Sigmoid colon (tissue), 7 donors: ENCODE results near the gene ATP2B2. TPM values are rescaled to one million over a fixed set of nuclear protein-coding genes. Genes with fewer than 3 reads are reported as not detected.

Experiments
- DNase-seq: peaks from one replicate; pipeline ENCODE4 v3.0.0-alpha.2; 2019
- H3K27ac ChIP-seq, 4 donors: fragments of 200-600 bp; sonication (generic); one replicate each; pipeline ENCODE4 v1.5.1; 2016 to 2019; ENCODE audit warnings: mild to moderate bottlenecking in 1 of 4
- H3K27me3 ChIP-seq, 3 donors: fragments of 200-600 bp; sonication (generic); one replicate each; pipeline ENCODE4 v1.5.1; 2019; ENCODE audit warnings: mild to moderate bottlenecking in 1 of 3
- H3K36me3 ChIP-seq, 4 donors: fragments of 200-600 bp; sonication (generic); one replicate each; pipeline ENCODE4 v1.5.1; 2016 to 2019
- H3K4me1 ChIP-seq, 4 donors: fragments of 200-600 bp; sonication (generic); one replicate each; pipeline ENCODE4 v1.5.1; 2017 to 2019
- H3K4me3 ChIP-seq, 4 donors: fragments of 200-600 bp; sonication (generic); one replicate each; pipeline ENCODE4 v1.5.1; 2017 to 2019; ENCODE audit warnings: mild to moderate bottlenecking in 2 of 4, moderate library complexity in 1 of 4
- H3K9me3 ChIP-seq, 4 donors: fragments of 200-600 bp in 3 of 4; sonication (generic) in 3 of 4; one replicate each; pipeline versions ENCODE4 v1.5.1 to v1.6.1; 2013 to 2019
- CTCF ChIP-seq, 4 experiments: fragments of 450-650 bp in 3 of 4; fragments of 200-600 bp in 1 of 4; IDR thresholded peaks; one replicate each; pipeline ENCODE4 v1.5.1; 2016 to 2019; ENCODE audit warnings: antibody characterized with exemption in 4 of 4, mild to moderate bottlenecking in 3 of 4, moderate library complexity in 2 of 4
- EP300 ChIP-seq, 4 donors: sonication (generic); formaldehyde crosslinking; IDR thresholded peaks; one replicate each; pipeline ENCODE4 v1.6.1; 2017; ENCODE audit warnings: antibody characterized with exemption in 4 of 4
- POLR2A ChIP-seq, 2 donors: fragments of 450-650 bp; IDR thresholded peaks; one replicate each; pipeline ENCODE4 v1.6.1; 2016; ENCODE audit warnings: antibody characterized with exemption in 2 of 2, mild to moderate bottlenecking in 2 of 2, moderate library complexity in 2 of 2
- POLR2AphosphoS5 ChIP-seq, 4 donors: sonication (generic); formaldehyde crosslinking; IDR thresholded peaks; one replicate each; pipeline ENCODE4 v1.6.1; 2017; ENCODE audit warnings: antibody characterized with exemption in 4 of 4
- WGBS, 2 donors: extraction: QIAGEN DNeasy Blood & Tissue Kit; methylation state at CpG; one replicate each; pipeline ENCODE4 v1.1.7; 2013; 5-methylcytosine and 5-hydroxymethylcytosine counted together
- intact Hi-C: fragments of 100-400 bp; cut with DNase I; formaldehyde crosslinking; loops from one replicate; pipeline ENCODE4 v1.15.1; 2023
- polyA plus RNA-seq, 3 donors: library from polyadenylated mRNA; stranded (reverse); fragments of 200-250 nt; gene quantifications; one replicate each; pipeline ENCODE4 v1.2.3, GENCODE V29; 2013
- total RNA-seq, 4 donors: library from RNA; depleted of rRNA; stranded (reverse); fragments of >200 nt; gene quantifications; one replicate each; pipeline ENCODE4 v1.1.0, GENCODE V29; 2016
- donor health status: healthy with polysubstance abuse.
- donor health status: Bipolar disorder and iron deficiency.
- donor health status: healthy.

The ATP2B2 gene
- total and polyA plus RNA-seq, 7 donors, result under 0.01 to 0.83 (median 0.23) TPM; not detected in 3

DNA sequence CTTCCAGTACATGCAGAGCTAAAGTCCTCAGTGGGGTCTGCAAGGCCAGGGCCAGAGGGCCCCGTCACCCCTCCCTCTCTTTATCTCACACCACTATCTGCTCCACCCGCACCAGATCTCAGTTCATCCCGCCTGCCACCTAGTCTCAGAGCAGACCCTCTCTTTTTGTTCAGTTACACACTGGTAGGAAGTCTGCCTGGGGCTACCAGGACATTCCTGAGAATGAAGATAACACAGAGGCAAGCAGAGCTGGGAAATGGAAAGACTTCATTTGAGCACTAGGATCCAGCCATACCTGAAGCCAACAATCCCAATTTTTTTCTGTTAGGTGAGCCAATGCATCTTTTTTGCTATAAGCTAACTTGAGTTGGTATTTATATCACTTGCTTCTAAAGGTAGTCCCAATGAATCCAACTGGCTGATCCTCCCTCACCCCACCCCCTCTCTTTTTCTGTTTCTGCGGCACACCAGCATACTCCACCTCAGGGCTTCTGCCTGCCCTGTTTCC, 24.5 kb downstream of the ATP2B2 start:
- WGBS, 2 donors, result 65 to 80% methylated on average over 4 of the region's 4 CpGs
- Histone ChIP-seq H3K4me3 (no peak overlapping the region), H3K9me3 (no peaks in the 10 kb centered on the region), H3K36me3 (no peaks in the 10 kb centered on the region), H3K27me3 (peaks cover 0 to 8% (median 0%) of the 10 kb centered on the region in 3 donors), H3K4me1 (no peaks in the 10 kb centered on the region), H3K27ac (no peak overlapping the region)
- DNase-seq, result no peak
- TF ChIP-seq CTCF (IDR thresholded peaks at IDR 0.05) (no peak), POLR2AphosphoS5 (IDR thresholded peaks at IDR 0.05) (no peak), POLR2A (IDR thresholded peaks at IDR 0.05) (no peak), EP300 (IDR thresholded peaks at IDR 0.05) (no peak)
- intact Hi-C loops, result no loop called here

- Histone ChIP-seq H3K27ac (no peak overlapping the region), H3K4me3 (no peak overlapping the region), H3K36me3 (no peaks in the 10 kb centered on the region), H3K27me3 (peaks cover 0 to 7% (median 0%) of the 10 kb centered on the region in 3 donors), H3K9me3 (no peaks in the 10 kb centered on the region), H3K4me1 (no peaks in the 10 kb centered on the region)
- DNase-seq, result no peak
- intact Hi-C loops, result no loop called here
- WGBS, 2 donors, result 31 to 60% methylated on average over 2 of the region's 2 CpGs
- TF ChIP-seq EP300 (IDR thresholded peaks at IDR 0.05), result no peak
- no peak for TF ChIP-seq CTCF (IDR thresholded peaks at IDR 0.05)
- TF ChIP-seq POLR2A (IDR thresholded peaks at IDR 0.05), result no peak
- TF ChIP-seq POLR2AphosphoS5 (IDR thresholded peaks at IDR 0.05), result no peak
Observed at GRCh38 chr3:10479311-10479710, 26.1 kb downstream of the ATP2B2 start.

- Histone ChIP-seq H3K27me3 (peaks cover under 1 to 31% (median 6%) of the 10 kb centered on the region in 3 donors), H3K9me3 (no peaks in the 10 kb centered on the region), H3K36me3 (no peaks in the 10 kb centered on the region), H3K4me1 (no peaks in the 10 kb centered on the region), H3K27ac (no peak overlapping the region), H3K4me3 (no peak overlapping the region)
- no peak for DNase-seq
- intact Hi-C loops, result no loop called here
- TF ChIP-seq POLR2AphosphoS5 (IDR thresholded peaks at IDR 0.05) (no peak), POLR2A (IDR thresholded peaks at IDR 0.05) (no peak), CTCF (IDR thresholded peaks at IDR 0.05) (no peak), EP300 (IDR thresholded peaks at IDR 0.05) (no peak)
- 74 to 90% methylated on average over 3 of the region's 3 CpGs for WGBS, 2 donors
Observed at GRCh38 chr3:10475983-10476382, 29.4 kb downstream of the ATP2B2 start.

GRCh38 chr3:10474847-10475246, 30.5 kb downstream of the ATP2B2 start:
- Histone ChIP-seq H3K27me3 (peaks cover 4 to 42% (median 6%) of the 10 kb centered on the region in 3 donors), H3K9me3 (no peaks in the 10 kb centered on the region), H3K36me3 (no peaks in the 10 kb centered on the region), H3K27ac (no peak overlapping the region), H3K4me3 (no peak overlapping the region), H3K4me1 (no peaks in the 10 kb centered on the region)
- no peak for TF ChIP-seq EP300 (IDR thresholded peaks at IDR 0.05)
- no peak for TF ChIP-seq POLR2AphosphoS5 (IDR thresholded peaks at IDR 0.05)
- no peak for TF ChIP-seq CTCF (IDR thresholded peaks at IDR 0.05)
- no peak for TF ChIP-seq POLR2A (IDR thresholded peaks at IDR 0.05)
- intact Hi-C loops, result no loop called here
- 62 to 64% methylated on average over 9 of the region's 9 CpGs for WGBS, 2 donors
- DNase-seq, result no peak

- no peak for DNase-seq
- 60 to 73% methylated on average over 5 of the region's 5 CpGs for WGBS, 2 donors
- H3K4me1 ChIP-seq, result no peaks in the 10 kb centered on the region
- no peak for TF ChIP-seq POLR2AphosphoS5 (IDR thresholded peaks at IDR 0.05)
- no peak for TF ChIP-seq CTCF (IDR thresholded peaks at IDR 0.05)
- TF ChIP-seq POLR2A (IDR thresholded peaks at IDR 0.05), result no peak
- TF ChIP-seq EP300 (IDR thresholded peaks at IDR 0.05), result no peak
- H3K36me3 ChIP-seq, result no peaks in the 10 kb centered on the region
- intact Hi-C loops, result no loop called here
- peaks cover 4 to 48% (median 10%) of the 10 kb centered on the region in 3 donors for H3K27me3 ChIP-seq
- no peak overlapping the region for H3K27ac ChIP-seq
- H3K9me3 ChIP-seq, result no peaks in the 10 kb centered on the region
- H3K4me3 ChIP-seq, result no peak overlapping the region
Observed at GRCh38 chr3:10474275-10474646, 31.1 kb downstream of the ATP2B2 start.
